Activated CD4-positive, alpha-beta T cell treated with anti-CD3 and anti-CD28 coated beads for 1 hour (primary cell): ENCODE data around the gene NTF4.

Experiments used
- DNase-seq: peaks from one replicate; pipeline ENCODE4 v3.0.0-alpha.2; 2020

Gene NTF4

GRCh38 chr19:49064768-49065611, at the start of gene NTF4:
TSS of gene NTF4 (minus strand) at chr19:49064818. CDS start at chr19:49061997, 2,821 bp downstream.
- no peak for DNase-seq

- DNase-seq = peak; percentile 59
Observed at GRCh38 chr19:49113762-49114629, 49.4 kb upstream of the NTF4 start, which contains the start of gene LIN7B. TSS of gene LIN7B (plus strand) at chr19:49114370. CDS start at chr19:49114405, 35 bp downstream.

- DNase-seq = no peak
Observed at GRCh38 chr19:49111218-49111998, 46.8 kb upstream of the NTF4 start.

- DNase-seq = no peak
Observed at GRCh38 chr19:49110567-49110966, 45.9 kb upstream of the NTF4 start.

- DNase-seq = no peak
Observed at GRCh38 chr19:49109569-49110233, 45.1 kb upstream of the NTF4 start.

- DNase-seq = no peak
Observed at GRCh38 chr19:49109051-49109450, 44.4 kb upstream of the NTF4 start.

- no peak for DNase-seq
Observed at GRCh38 chr19:49107625-49108459, 43.2 kb upstream of the NTF4 start.

GRCh38 chr19:49106648-49107135, 42.1 kb upstream of the NTF4 start:
- DNase-seq = peak; percentile 53

- no peak for DNase-seq
Observed at GRCh38 chr19:49104229-49104864, 39.7 kb upstream of the NTF4 start.

GRCh38 chr19:49103331-49104085, 38.9 kb upstream of the NTF4 start:
- no peak for DNase-seq

GRCh38 chr19:49102303-49102702, 37.7 kb upstream of the NTF4 start:
- no peak for DNase-seq

- DNase-seq = no peak
Observed at GRCh38 chr19:49101160-49101559, 36.5 kb upstream of the NTF4 start.

GRCh38 chr19:49098795-49099194, 34.2 kb upstream of the NTF4 start:
- DNase-seq = no peak

- DNase-seq = peak; percentile 64
Observed at GRCh38 chr19:49097453-49098288, 33.1 kb upstream of the NTF4 start.

GRCh38 chr19:49094505-49095482, 30.2 kb upstream of the NTF4 start:
- no peak for DNase-seq

GRCh38 chr19:49092686-49093085, 28.1 kb upstream of the NTF4 start:
- DNase-seq = no peak

- DNase-seq = no peak
Observed at GRCh38 chr19:49091391-49092038, 26.9 kb upstream of the NTF4 start.
